Small intestine (tissue), 16 donors: ENCODE measurements around the gene IGDCC3. TPM values are rescaled to one million over a fixed set of nuclear protein-coding genes. Genes with fewer than 3 reads are reported as not detected.

Source experiments
- DNase-seq, 2 donors: peaks; one replicate each; pipeline versions ENCODE4 v3.0.0 to v3.0.0-alpha.2; 2013
- FAIRE-seq: peaks from 2 replicates; lab custom pipeline; 2012; peaks lifted over from hg19 to GRCh38; lab: Jason Lieb, UNC
- H3K27ac ChIP-seq, 3 donors: one replicate each; pipeline ENCODE4 v1.5.1; 2013; ENCODE audit warnings: low read length in 2 of 3, mild to moderate bottlenecking in 2 of 3, control low read depth in 1 of 3, inconsistent platforms in 1 of 3, low read depth in 1 of 3, moderate library complexity in 1 of 3
- H3K27me3 ChIP-seq, 3 donors: one replicate each; pipeline ENCODE4 v1.6.1; 2013; ENCODE audit warnings: low read length in 3 of 3, inconsistent platforms in 1 of 3; ENCODE audit not compliant: control insufficient read depth in 3 of 3, insufficient read depth in 3 of 3
- H3K36me3 ChIP-seq, 3 donors: one replicate each; pipeline ENCODE4 v1.6.1; 2013; ENCODE audit warnings: low read length in 3 of 3, inconsistent platforms in 1 of 3, low read depth in 1 of 3, mild to moderate bottlenecking in 1 of 3, moderate library complexity in 1 of 3; ENCODE audit not compliant: control insufficient read depth in 3 of 3, insufficient read depth in 2 of 3
- H3K4me1 ChIP-seq, 3 donors: one replicate each; pipeline ENCODE4 v1.6.1; 2013; ENCODE audit warnings: low read length in 2 of 3, inconsistent platforms in 1 of 3, low read depth in 1 of 3, mild to moderate bottlenecking in 1 of 3, moderate library complexity in 1 of 3; ENCODE audit not compliant: control insufficient read depth in 3 of 3, insufficient read depth in 2 of 3
- H3K4me3 ChIP-seq, 3 donors: one replicate each; pipeline ENCODE4 v1.5.1; 2013; ENCODE audit warnings: low read length in 3 of 3, control low read depth in 1 of 3, inconsistent platforms in 1 of 3, low read depth in 1 of 3, mild to moderate bottlenecking in 1 of 3, moderate library complexity in 1 of 3
- H3K9me3 ChIP-seq, 2 donors: one replicate each; pipeline ENCODE4 v1.6.1; 2013; ENCODE audit warnings: low read depth in 1 of 2, low read length in 1 of 2; ENCODE audit not compliant: control insufficient read depth in 2 of 2, insufficient read depth in 1 of 2
- WGBS, 3 donors: extraction: QIAGEN DNeasy Blood & Tissue Kit; methylation state at CpG; one replicate each; pipeline ENCODE4 v1.1.7; 2013; 5-methylcytosine and 5-hydroxymethylcytosine counted together
- long read RNA-seq, 10 donors: transcript quantifications; one replicate each; lab custom pipeline, GENCODE V29; 2026
- polyA plus RNA-seq, 4 donors: library from polyadenylated mRNA; stranded (reverse) in 3 of 4; unstranded in 1 of 4; fragments of 200-250 nt in 3 of 4; fragments of 120-200 nt in 1 of 4; gene quantifications; one replicate each; pipeline versions ENCODE4 v1.2.1 to v1.2.3, GENCODE V29; 2013
- donor health status: healthy with polysubstance abuse.
- donor health status: control.
- donor health status: control.
- donor health status: Bipolar disorder and iron deficiency.
- donor health status: healthy.

IGDCC3 gene
- polyA plus RNA-seq = 1 to 10 TPM in 1 of 4 donors, under 1 TPM in 1, not detected in 2; 0.18 to 1.0 TPM
- long read RNA-seq, donor 1 = 0 reads
- long read RNA-seq, donor 2 = 0 reads
- long read RNA-seq, donor 3 = 0 reads
- long read RNA-seq, donor 4 = 0 reads
- long read RNA-seq, donor 5 = 0 reads
- long read RNA-seq, donor 6 = 0 reads
- long read RNA-seq, donor 7 = 0 reads
- long read RNA-seq, donor 8 = 0 reads
- long read RNA-seq, donor 9 = 0 reads
- long read RNA-seq, donor 10 = 0 reads

DNA sequence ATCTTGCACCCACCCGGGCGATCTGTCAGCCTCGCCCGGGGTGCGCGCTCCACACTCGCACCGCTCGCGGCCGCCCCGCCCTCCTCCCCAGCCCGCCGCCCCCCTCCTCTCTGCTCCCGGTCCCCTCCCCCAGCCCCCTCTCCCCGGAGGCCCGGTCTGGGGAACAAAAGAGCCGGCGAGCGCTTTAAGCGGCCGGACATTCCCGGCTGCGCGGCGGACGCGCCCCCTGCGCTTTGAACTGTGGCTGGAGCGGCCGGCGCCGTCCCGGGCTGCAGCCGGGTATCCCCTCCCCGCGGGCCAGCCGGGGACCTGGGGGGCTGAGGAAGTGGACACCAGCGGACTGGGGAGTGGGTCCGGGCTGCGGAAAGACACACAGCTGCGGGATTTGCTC is at the start of gene IGDCC3:
Gene IGDCC3 (minus strand): TSS at position 27 of the 391 bp plus-strand sequence. CDS start 214 bp downstream, outside the sequence.
- DNase-seq (no peak), FAIRE-seq (no peak)
- peaks cover 0 to 3% (median 0%) of the 10 kb centered on the region in 3 donors for H3K4me1 ChIP-seq
- peaks cover 0 to 2% (median 0%) of the 10 kb centered on the region in 3 donors for H3K36me3 ChIP-seq
- peak within 1 kb of the TSS in 1 of 3 donors; percentile 50 for H3K27ac ChIP-seq
- no peaks in the 10 kb centered on the region for H3K9me3 ChIP-seq
- H3K4me3 ChIP-seq = peak within 1 kb of the TSS in 2 of 3 donors; percentile 47 to 52
- H3K27me3 ChIP-seq = peaks cover 18 to 53% (median 24%) of the 10 kb centered on the region in 3 donors
- 1 to 2% (median 1%) methylated on average over 23 to 42 of the region's 42 CpGs for WGBS, 3 donors

DNA sequence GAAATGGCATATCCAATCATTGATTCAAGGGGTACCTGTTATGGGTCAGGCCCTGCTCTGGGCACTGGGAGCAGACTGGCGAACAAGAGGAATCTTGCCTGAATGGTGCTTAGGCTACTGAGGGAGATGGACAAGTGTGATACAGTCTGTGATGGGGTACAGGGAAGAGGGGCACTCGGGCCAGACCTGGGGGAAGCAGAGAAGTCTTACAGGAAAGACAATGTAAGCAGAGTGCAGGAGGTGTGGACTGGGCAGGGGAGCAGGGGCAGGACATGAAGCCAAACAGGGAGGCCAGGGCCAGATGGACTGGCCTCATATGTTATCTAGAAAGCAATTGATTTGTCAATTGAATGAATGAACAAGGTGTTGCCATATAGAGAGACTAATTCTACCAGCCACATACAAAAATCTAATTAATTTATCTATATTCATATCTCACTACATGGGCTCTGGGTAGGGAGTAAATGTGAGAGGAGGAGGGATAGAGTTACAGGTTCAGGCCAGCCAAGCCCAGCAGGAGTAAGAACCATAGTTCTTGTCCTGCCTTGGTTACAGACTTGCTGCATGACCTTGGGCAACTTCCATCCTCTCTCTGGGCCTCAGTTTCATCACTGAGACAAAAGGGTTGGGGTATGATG is 48.5 kb upstream of the IGDCC3 start:
- no peak for DNase-seq
- Histone ChIP-seq H3K4me3 (no peak overlapping the region), H3K36me3 (no peaks in the 10 kb centered on the region), H3K27ac (no peak overlapping the region), H3K4me1 (peaks cover 2 to 11% (median 4%) of the 10 kb centered on the region in 3 donors), H3K9me3 (no peaks in the 10 kb centered on the region), H3K27me3 (peaks cover 6 to 18% (median 9%) of the 10 kb centered on the region in 3 donors)
- 73 to 94% (median 81%) methylated on average over 2 of the region's 2 CpGs for WGBS, 3 donors
- FAIRE-seq = no peak

DNA sequence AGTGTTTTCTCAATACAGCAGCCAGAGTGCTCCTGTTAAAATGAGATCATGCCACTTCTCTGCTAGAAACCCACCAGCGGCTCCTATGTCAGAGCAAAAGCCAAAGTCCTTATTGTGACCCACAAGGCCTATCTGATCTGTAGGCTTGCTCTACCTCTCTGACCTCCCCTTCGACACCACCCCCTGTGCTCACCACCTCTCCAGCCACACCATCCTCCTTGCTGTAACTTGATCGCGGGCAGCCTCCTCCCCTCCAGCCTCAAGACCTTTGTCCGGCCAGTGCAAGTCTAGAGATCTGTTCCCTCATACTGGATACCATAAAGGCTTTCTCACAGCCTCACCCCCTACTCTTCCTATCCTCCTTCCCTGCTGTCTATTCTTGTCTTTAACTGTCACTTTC is 46.9 kb upstream of the IGDCC3 start:
- FAIRE-seq (no peak), DNase-seq (no peak)
- peaks cover 2 to 19% (median 4%) of the 10 kb centered on the region in 3 donors for H3K4me1 ChIP-seq
- H3K4me3 ChIP-seq = no peak overlapping the region
- H3K27ac ChIP-seq = no peak overlapping the region
- peaks cover 10 to 30% (median 10%) of the 10 kb centered on the region in 3 donors for H3K27me3 ChIP-seq
- H3K36me3 ChIP-seq = no peaks in the 10 kb centered on the region
- 50 to 78% (median 70%) methylated on average over 5 of the region's 5 CpGs for WGBS, 3 donors
- no peaks in the 10 kb centered on the region for H3K9me3 ChIP-seq

DNA sequence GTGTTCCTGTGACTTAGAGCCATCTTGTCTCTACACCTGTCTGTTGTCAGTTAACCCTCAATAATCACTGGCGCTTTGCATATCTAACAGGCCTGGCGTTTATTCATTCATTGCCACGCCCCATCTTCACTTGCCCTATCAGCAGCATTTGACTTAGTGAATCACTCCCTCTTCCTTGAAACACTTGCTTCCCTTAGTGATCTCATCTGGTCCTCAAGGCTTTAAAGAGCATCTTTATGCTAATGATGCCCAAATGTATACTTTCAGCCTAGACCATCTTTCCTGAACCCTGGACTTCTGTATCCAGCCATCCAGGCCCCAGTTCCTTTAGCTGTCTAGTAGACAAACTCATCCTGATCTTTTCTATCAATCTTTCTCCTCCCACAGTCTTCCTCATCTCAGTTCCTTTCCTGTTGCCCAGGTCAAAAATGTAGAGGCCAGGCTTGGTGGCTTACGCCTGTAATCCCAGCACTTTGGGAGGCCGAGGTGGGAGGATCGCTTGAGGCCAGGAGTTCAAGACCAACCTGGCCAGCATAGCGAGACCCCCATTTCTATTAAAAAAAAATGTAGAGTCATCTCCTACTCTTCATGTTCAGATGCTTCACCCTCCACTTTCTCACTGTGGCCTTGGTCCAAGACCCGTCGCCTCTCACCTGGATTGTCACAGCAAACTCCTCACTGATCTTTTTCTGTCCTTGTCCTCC is 46.3 kb upstream of the IGDCC3 start:
- Histone ChIP-seq H3K27me3 (peaks cover 10 to 30% (median 10%) of the 10 kb centered on the region in 3 donors), H3K9me3 (no peaks in the 10 kb centered on the region), H3K4me1 (peaks cover 2 to 19% (median 4%) of the 10 kb centered on the region in 3 donors), H3K4me3 (no peak overlapping the region), H3K27ac (no peak overlapping the region), H3K36me3 (no peaks in the 10 kb centered on the region)
- no peak for FAIRE-seq
- DNase-seq = peak; percentile 21 to 30
- 63 to 79% (median 75%) methylated on average over 9 of the region's 9 CpGs for WGBS, 3 donors

DNA sequence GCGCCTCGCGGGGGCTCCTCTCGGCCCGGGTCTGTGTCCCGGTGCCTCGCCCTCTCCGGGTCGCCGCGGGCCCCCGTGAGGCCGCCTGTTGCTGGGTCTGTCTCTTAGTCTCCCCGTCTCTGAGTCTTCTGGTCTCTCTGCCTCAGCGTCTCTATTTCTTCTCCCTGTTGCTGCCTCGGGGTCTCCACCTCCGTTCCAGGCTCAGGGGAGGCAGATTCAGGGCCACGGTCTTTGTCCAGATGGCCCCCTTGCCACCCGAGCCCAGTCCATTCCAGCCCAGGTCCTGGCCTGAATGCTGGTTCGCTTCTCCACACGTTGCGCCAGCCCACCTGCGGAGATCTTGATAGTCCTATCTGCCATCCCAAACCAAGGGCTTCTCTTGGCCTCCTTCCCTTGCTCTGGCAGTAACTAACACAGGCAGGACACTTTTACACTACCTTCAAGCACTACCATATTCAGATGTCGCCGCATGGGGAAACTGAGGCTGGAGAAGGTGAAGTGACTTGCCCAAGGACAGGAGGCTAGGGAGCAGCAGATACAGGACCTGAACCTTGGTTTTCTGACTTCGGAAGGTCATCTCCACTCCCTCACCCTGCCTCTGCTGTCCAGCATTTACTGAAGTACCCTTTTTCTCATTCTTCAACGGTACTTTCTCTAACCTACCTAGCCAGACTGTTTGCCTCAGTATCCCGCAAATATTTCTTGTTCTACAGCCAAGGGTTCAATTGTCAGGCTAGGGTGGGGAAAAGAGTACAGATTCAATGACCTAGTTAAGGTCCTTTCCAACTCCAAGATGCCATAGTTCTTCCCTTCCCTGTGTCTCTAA is 45.6 kb upstream of the IGDCC3 start:
- H3K36me3 ChIP-seq = no peaks in the 10 kb centered on the region
- no peak for FAIRE-seq
- peaks cover 10 to 32% (median 10%) of the 10 kb centered on the region in 3 donors for H3K27me3 ChIP-seq
- WGBS, 3 donors = 27 to 34% (median 30%) methylated on average over 19 to 28 of the region's 28 CpGs
- peaks cover 2 to 19% (median 4%) of the 10 kb centered on the region in 3 donors for H3K4me1 ChIP-seq
- no peaks in the 10 kb centered on the region for H3K9me3 ChIP-seq
- peak in 1 of 2 donors; percentile 37 for DNase-seq
- H3K27ac ChIP-seq = no peak overlapping the region
- peak overlapping the region in 2 of 3 donors; percentile 34 to 46 for H3K4me3 ChIP-seq

DNA sequence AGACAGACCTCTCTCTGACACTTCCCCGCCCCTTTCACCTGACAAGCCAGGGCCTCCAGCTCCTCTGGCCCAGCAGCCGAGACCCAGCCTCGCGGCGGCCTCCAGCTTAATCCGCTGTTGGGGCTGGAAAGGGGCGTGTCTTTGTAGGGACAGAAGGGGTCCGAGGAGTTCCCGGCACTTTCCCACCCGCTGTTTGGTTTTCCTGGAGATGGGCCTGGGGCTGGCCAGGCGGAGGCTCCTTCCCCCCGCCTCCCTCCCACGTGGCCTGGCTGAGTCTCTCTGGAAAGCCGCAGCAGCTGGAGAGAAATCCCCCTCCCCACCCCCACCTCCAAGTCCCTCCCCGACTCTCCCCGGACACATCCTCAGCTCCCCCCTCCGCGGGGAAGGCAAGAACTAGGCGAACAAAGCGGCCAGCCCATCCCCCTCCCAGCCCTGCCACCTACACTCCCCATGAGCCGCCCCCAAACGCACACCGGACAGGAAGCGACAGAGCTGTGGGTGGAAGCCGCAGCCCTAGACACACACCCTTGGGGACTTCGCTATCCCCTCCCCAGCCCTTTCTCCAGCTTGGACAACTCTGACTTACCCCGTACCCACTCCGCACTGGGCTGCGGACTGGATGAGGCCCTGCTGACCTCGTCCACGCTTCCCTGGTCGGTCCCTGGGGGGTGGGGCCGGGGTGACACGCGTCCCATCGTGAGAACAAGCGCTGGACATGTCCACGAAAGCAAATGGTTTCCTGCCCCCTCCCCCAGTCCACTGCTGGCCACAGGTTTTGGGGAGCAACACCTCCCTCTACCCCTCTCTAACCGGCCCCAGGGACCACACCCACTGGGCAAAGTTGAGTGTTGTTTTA is 43.8 kb upstream of the IGDCC3 start:
- H3K27me3 ChIP-seq = peaks cover 10 to 34% (median 10%) of the 10 kb centered on the region in 3 donors
- no peaks in the 10 kb centered on the region for H3K9me3 ChIP-seq
- DNase-seq = peak in 1 of 2 donors; percentile 70
- H3K36me3 ChIP-seq = no peaks in the 10 kb centered on the region
- H3K4me1 ChIP-seq = peaks cover 2 to 19% (median 4%) of the 10 kb centered on the region in 3 donors
- 1 to 3% (median 2%) methylated on average over 35 to 39 of the region's 39 CpGs for WGBS, 3 donors
- H3K27ac ChIP-seq = peak overlapping the region in 2 of 3 donors; percentile 40 to 71
- peak overlapping the region in 2 of 3 donors; percentile 46 to 64 for H3K4me3 ChIP-seq
- no peak for FAIRE-seq

DNA sequence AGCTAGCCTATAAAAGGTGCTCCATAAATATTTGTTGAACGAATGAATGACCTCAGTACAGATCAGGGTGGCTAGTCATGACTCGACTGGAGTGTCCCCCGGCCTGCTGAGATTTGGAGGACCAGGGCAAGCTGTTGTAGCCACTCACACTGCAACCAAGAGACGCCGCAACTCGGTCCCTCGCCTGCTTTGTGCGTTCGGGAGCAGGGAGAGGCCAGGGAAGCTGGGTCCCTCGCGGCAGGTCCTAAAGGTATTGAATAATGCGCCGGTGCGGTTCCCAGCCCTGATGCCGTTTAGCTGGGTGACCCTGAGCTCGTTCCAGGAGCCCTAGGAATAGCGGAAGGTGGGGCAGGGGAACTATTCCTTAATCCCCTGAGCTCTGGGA is 43.2 kb upstream of the IGDCC3 start:
- H3K4me3 ChIP-seq = peak overlapping the region in 2 of 3 donors; percentile 26 to 64
- DNase-seq = no peak
- no peak for FAIRE-seq
- H3K27ac ChIP-seq = no peak overlapping the region
- peaks cover 2 to 19% (median 4%) of the 10 kb centered on the region in 3 donors for H3K4me1 ChIP-seq
- peaks cover 10 to 34% (median 10%) of the 10 kb centered on the region in 3 donors for H3K27me3 ChIP-seq
- no peaks in the 10 kb centered on the region for H3K36me3 ChIP-seq
- no peaks in the 10 kb centered on the region for H3K9me3 ChIP-seq
- WGBS, 3 donors = 21 to 30% (median 27%) methylated on average over 17 of the region's 17 CpGs
